Measurements from ENCODE around the gene CAMK2A.
"Not testable (repeated sequence)": the region's sequence is repeated elsewhere in the genome, so short reads cannot be mapped to it uniquely, and the experiment has no call there.

The CAMK2A gene

DNA sequence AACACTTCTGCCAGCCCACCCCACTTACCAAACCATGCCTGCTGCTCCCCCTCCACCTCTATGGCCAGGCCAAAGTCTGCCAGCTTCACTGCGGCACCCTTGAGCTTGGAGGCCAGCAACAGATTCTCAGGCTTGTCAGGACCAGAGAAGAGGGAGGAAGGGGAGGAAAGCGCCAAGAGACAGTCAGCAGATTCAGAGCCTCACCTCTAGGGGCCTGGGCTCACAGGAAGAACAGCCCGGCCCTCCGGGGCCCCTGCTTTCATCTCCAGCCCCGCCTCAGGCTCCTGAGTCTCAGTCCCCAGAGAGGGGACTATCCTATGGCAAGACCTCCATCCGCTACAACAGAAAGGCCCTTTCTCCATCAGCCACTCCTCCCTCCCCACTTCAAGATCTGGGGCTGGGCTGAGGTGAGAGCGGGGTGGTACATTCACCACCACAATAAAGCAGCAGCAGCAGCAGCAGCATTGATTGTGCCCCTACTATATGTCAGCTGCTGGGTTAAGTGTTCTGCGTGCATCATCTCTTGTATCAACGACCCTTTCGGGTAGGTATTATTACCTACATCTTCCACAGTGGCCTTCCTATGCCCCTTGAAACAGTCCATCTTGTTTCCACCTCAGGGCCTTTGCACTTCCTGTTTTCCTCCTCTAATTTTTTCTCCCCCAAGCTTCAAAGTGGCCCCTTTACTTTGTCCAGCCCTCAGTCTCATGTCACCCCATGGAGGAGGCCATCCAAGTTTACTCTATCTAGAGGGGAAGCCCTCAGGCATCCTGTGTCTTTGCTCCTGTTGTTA lies 36.0 kb downstream of the CAMK2A start:
- no peak for DNase-seq

- no peak for DNase-seq
Observed at GRCh38 chr5:150252489-150252888, 37.1 kb downstream of the CAMK2A start.

DNA sequence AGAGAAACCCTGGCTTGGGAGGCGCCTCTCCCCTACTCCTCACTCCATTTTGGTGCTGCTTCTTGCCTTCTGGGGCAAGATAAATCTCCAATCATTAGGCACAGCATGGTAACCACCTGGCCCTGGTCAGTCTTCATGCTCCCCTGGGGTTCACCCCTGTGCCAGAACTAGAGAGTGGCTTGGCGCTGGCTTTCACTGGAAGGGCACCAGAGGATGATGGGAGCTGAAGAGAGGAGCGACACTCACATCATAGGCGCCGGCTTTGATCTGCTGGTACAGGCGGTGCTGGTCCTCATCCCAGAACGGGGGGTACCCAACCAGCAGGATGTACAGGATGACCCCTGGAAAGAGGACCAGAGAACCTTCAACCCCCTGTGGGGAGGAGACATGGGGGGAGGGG lies 38.1 kb downstream of the CAMK2A start:
- DNase-seq = no peak

- no peak for DNase-seq
Observed at GRCh38 chr5:150249744-150250143, 39.8 kb downstream of the CAMK2A start.

DNA sequence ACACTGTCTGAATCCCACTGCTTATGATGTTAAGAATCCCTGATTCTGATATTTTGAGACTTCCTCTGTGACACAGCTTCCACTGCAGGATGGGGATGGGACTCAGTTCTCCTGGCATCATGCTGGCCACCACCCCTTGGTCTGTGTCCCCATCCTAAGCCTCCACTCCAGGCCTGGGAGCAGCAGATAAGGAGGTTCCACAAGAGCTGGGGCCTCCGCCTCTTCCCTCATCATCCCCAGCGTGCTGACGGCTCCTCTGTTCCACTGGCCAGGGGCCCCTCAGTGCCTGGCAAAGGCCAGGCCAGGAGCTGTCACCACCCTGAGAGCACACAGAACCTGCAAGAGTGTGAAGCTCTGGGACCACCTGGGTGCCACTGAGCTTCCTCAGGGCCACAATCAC lies 40.6 kb downstream of the CAMK2A start:
- DNase-seq = no peak

DNA sequence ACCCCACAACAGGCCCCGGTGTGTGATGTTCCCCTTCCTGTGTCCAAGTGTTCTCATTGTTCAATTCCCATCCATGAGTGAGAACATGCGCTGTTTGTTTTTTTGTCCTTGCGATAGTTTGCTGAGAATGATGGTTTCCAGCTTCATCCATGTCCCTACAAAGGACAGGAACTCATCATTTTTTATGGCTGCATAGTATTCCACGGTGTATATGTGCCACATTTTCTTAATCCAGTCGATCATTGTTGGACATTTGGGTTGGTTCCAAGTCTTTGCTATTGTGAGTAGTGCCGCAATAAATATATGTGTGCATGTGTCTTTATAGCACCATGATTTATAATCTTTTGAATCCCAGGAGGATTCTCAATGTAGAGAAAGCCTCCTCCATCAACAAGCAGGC lies 41.1 kb downstream of the CAMK2A start:
- not testable (repeated sequence) for DNase-seq

DNA sequence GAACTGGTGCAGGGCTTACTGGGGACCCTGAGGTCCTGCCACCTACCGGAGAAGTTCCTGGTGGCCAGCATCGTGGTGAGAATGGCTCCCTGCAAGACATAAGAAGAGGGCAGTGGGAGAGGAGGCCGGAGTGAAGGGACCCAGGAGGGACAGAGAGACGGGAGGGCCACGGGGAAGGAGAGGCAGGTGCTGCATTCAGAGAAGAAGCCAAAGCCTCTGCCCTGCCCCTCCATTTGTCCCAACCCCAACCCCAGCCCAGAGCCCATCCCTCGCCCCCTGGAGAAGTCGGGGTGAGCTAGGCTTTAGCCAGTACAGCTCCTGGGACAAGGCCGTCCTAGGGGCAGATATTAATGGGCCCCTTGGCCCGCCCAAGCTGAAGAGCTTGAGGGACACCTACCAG lies 41.8 kb downstream of the CAMK2A start:
- DNase-seq = no peak

DNA sequence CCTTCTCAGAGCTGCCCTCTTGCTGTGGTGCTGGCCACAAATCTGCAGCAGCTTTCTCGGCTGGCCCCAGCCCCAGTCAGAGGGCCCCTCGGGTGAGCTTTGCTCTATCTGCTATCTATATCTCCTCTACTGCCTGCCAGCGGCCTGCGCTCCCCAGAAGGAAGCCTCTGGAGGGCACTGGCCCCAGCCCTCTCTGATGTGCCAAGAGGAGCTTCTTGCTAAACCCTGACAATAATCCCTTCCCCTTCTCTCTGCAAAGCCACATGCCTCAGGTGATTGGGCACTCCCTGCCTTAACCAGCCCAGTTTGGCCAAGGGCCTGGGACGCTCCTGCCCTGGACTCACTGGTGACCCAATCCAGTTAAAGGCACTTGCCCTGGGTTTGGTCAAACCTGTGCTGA lies 42.7 kb downstream of the CAMK2A start:
- no peak for DNase-seq

DNA sequence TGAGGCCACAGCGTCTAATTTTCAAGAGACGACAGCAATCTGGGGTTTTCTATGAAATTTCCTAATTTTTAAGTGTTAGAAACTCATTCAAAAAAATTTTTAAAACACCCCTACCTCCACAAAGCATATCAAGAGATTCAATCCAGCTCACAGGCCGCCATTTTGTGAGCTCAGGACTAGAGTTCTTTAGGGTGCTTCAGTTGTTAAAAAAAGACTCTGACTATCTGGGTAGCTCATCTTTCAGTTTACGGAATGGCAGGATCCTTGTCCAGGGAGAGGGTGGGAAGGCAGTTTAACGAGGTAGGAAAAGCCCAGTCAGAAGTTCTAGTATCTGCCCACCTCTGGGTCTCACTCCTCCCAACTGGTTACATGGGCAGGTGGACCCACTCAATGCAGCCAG lies 43.1 kb downstream of the CAMK2A start:
- no peak for DNase-seq

GRCh38 chr5:150245808-150246207 lies 43.8 kb downstream of the CAMK2A start:
- DNase-seq = no peak

- no peak for DNase-seq
Observed at GRCh38 chr5:150245111-150245789, 44.3 kb downstream of the CAMK2A start.

GRCh38 chr5:150244209-150244608 lies 45.4 kb downstream of the CAMK2A start:
- DNase-seq = no peak

GRCh38 chr5:150243590-150243989 lies 46.0 kb downstream of the CAMK2A start:
- DNase-seq = no peak

DNA sequence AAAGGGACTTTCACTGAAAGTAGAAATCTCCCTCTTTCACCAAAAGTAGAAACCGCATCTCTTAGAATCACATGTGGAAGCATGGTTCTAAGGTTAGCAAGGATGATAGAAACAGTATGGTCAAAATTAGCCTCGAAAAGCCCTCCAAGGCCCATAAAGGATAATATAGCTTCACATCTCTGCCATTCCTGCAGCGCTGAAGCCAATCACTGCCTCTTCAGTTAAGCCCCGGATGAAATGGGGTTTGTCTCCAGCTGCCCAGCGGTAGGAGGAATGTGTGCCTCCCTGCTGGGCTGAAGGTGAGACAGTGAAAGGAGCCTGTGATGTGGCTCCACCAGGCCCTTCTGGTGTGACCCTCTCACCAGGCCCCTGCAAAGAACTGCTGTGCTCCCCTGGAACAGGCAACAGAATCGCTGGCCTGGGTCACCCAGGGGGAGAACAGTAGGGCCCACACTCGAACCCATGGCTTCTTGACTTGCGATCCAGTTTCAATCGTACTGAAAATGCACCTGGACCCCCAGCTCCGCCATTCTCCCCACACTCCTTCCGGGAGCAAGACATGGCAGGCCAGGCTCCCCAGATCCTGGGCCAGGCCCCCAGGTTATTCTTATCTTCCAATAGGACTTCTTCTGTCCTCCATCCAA lies 47.2 kb downstream of the CAMK2A start:
- no peak for DNase-seq

DNA sequence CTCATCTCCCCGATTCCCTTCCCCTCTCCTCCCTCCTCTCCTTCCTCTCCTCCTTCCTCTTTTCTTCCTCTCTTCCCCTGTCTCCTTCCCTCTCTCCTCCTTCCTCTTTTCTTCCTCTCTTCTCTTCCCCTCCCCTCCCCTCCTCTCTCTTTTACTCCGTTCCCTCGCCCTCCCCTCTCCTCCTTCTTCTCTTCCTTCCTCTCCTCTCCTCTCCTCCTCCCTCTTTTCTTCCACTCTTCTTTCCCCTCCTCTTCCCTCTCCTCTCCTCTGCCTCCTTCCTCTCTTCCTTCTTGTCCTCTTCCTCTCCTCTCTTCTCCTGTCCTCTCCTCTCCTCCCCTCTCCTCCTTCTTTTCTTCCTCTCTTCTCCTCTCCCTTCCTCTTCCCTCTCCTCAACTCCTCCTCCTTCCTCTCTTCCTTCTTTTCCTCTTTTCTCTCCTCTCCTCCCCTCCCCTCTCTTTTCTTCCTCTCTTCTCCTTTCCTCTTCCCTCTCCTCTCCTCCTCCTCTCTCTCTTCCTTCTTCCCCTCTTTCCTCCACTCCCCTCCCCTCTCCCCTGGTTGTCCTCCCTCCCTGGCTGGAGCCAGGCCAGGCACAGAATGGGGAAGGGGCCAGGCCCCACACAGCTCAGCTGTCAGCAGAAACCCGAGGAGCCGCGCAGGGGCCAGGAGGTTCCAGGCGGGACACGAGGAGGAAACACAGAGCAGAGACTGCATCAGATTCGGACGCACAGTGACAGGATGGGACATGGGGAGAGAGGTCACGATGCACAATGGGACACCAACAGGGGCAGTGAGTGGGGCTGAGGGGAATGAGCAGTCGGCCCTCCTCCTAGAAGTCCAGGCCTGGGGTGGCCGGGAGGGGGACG lies 48.0 kb downstream of the CAMK2A start:
- DNase-seq = no peak

DNA sequence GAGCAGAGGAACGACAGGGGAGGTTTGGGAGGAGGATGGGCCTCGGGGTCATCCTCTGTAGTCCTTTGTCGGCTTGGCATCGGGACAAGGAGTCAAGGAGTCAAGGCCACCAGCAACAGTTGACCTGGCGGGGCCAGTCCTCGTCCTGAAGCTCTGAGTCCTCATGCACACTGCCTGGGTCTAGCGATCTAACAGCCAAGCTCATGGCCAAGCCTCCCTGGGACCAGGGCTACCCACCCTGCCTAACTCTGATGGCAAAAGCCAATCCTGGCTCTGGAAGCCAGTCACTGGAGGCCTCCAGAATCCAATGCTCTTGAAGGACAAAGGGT lies 49.8 kb downstream of the CAMK2A start:
- no peak for DNase-seq

GRCh38 chr5:150239099-150239793 lies 50.3 kb downstream of the CAMK2A start:
- DNase-seq = no peak

DNA sequence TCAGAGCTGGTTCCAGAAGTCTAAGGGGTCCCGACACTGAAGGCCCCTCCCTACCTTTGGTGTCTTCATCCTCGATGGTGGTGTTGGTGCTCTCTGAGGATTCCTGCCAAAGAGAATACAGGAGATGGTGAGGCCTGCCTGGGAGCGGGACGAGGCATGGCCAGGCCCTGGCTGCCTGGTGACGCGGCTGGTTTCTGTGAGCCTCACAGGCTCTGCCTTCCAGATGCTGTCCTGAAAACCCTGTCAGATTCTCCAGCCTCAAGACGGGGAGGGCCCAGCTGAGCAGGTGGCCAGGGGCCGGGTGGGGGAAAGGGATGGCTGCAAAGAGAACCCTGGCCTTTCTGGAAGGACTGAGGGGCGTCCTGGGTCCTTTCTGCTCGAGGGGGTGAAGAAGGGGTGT lies 50.9 kb downstream of the CAMK2A start:
- DNase-seq = no peak

DNA sequence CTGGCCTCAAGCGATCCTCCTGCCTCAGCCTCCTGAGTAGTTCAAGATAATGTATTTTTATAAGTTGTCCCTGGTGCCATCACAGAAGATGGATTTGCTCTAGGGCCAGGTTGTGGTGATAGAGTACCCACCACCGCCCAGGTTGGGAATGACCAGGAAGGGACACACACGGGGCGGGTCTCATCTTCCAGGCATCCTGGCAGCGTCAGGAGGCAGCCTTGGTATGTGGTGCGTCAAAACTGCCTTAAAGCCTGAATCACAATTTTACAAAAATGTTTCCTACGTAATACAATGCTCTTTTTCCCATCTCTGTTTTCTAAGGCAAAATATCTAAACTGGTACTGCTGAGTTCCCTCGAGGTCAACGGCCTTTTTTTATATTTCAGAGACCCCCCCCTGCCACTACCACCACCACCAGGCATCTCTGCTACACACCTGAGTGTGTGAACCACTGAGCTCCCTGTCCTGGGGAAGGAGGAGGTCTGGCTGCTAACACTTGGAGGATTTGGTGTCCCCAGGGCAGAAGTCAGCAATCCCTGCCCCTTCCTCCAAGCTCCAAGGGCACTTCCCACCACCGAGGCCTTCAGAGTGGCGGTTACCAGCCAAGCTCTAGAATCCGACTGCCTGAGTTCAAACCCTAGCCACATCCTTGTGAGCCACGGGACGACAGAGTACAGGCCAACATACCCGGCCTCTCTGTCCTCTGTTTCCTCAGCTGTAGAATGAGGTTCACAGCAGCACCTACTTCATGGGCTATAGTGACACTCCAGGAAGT lies 52.4 kb downstream of the CAMK2A start:
- no peak for DNase-seq

DNA sequence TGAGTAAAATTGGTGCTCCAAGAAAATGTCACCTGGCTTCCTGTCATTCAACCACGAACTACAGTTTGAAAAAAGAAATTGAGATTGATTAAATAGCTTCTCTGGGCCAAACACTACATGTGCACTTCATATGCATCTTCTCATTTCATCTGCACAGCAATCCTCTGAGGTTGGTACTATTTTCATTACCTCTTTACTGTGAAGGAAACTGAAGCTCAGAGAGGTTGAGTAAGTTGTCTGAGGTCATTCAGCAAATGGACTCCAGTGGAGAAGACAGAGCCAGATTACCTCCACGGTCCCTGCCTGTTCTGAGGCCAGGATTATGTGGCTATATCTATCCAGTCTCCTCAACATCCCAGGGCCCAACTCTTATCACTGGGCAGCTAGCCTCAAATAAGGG lies 53.3 kb downstream of the CAMK2A start:
- DNase-seq = no peak

- DNase-seq = no peak
Observed at GRCh38 chr5:150235500-150235854, 54.1 kb downstream of the CAMK2A start.
